Kidney epithelial cell (primary cell): Measurements from ENCODE around the gene GOLGB1. TPM values are rescaled to one million over a fixed set of nuclear protein-coding genes. Genes with fewer than 3 reads are reported as not detected.
"Not testable (repeated sequence)": the region's sequence is repeated elsewhere in the genome, so short reads cannot be mapped to it uniquely, and the experiment has no call there.

ENCODE experiments used
- DNase-seq: peaks from one replicate; pipeline ENCODE4 v3.0.0-alpha.2; 2010; ENCODE audit warnings: low read depth
- H3K27me3 ChIP-seq: 2 replicates; pipeline ENCODE4 v1.6.0; 2011; ENCODE audit warnings: low read length; ENCODE audit not compliant: control insufficient read depth, insufficient read depth
- H3K36me3 ChIP-seq: 2 replicates; pipeline ENCODE4 v1.5.1; 2011; ENCODE audit warnings: low read length; ENCODE audit not compliant: control insufficient read depth, insufficient read depth
- H3K4me3 ChIP-seq: 2 replicates; pipeline ENCODE4 v1.5.1; 2011; ENCODE audit warnings: low read depth, mild to moderate bottlenecking, control low read depth, low read length
- CTCF ChIP-seq: IDR thresholded peaks from 2 replicates; pipeline ENCODE4 v1.5.1; 2011; ENCODE audit warnings: mild to moderate bottlenecking, moderate library complexity, low read length, control low read depth, inconsistent platforms; ENCODE audit not compliant: insufficient read depth, poor library complexity, severe bottlenecking
- total RNA-seq: library from RNA; depleted of rRNA; stranded (reverse); fragments of >200 nt; gene quantifications from 2 replicates; pipeline ENCODE4 v1.2.3, GENCODE V29; 2015

GOLGB1 gene
- total RNA-seq, 1 donor from 2014 or later, result 34.4 TPM

DNA sequence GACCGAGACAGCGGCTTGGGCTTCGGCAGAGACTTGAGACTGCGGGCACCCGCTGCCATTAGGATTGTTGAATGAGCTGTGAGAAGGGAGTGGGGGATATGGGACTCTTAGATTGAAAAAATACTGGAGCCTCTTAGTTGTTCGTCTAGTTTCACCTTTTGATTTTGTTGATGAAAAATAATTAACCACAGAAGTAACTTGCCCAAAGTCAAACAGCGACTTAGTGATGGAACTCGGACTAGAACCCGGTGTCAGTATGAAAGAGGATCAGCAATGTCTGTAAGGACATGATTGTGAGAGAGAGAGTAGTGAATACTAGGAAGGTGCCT, 510 bp upstream of the GOLGB1 start:
- Histone ChIP-seq H3K27me3 (no peaks in the 10 kb centered on the region), H3K36me3 (no peaks in the 10 kb centered on the region), H3K4me3 (peak overlapping the region; percentile 90)
- TF ChIP-seq CTCF, result no peak
- no peak for DNase-seq

DNA sequence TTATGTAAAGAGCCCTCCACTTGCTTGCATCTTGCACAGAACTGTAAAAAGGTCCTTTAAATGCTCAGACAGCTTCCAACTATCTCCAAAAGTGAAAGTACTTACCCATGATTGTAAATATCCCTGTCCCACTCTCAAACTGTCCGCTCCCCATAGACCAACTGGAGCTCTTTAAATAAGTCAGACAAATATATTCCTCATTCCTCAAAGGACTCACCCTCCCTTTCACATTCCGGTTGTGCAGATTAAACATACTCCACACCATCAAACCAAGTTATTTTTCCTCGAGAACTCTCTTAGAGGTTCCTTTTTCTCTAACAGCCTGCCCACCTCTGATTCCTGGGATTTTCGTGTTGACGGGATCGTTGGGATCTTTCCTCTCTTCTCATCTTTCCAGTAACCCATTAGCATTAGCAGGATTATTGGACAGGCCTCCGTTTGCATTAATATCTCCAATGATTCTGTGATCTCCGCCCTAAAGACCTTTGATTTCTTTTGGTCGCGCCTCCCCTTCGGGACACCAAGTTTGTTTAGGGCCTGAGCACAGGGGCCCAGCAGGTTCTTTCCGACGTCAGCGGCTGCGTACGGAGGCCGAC, 763 bp downstream of the GOLGB1 start:
- Histone ChIP-seq H3K36me3 (no peaks in the 10 kb centered on the region), H3K27me3 (no peaks in the 10 kb centered on the region), H3K4me3 (peak overlapping the region; percentile 90)
- DNase-seq, result no peak
- no peak for TF ChIP-seq CTCF

- Histone ChIP-seq H3K4me3 (peak overlapping the region; percentile 90), H3K27me3 (no peaks in the 10 kb centered on the region), H3K36me3 (no peaks in the 10 kb centered on the region)
- DNase-seq, result no peak
- TF ChIP-seq CTCF, result no peak
Observed at GRCh38 chr3:121747976-121748375, 1.6 kb downstream of the GOLGB1 start.

DNA sequence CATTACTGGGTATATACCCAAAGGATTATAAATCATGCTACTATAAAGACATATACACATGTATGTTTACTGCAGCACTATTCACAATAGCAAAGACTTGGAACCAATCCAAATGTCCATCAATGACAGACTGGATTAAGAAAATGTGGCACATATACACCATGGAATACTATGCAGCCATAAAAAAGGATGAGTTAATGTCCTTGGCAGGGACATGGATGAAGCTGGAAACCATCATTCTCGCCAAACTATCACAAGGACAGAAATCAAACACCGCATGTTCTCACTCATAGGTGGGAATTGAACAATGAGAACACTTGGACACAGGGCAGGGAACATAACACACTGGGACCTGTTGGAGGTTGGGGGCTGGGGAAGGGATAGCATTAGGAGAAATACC, 6.4 kb downstream of the GOLGB1 start:
- H3K36me3 ChIP-seq, H3K4me3 ChIP-seq, DNase-seq, H3K27me3 ChIP-seq: not testable (repeated sequence)

DNA sequence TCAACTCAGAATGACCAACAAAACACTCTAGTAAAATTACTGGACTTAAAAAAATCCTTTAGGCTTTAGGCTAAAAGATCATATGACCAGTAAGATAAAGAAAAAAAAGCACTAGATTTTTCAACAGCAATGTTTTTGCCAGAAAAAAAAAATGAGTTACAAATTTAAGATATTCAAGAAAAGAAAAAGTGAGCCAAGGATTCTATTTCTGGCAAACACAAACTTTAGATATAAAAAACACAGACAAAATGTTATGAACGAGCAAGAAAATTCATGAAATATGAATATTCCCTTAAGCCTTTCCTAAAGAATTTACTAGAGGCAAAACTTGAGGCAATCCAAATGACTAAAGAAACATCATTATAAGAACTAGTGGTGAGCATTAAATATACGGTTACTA, 8.6 kb downstream of the GOLGB1 start:
- no peaks in the 10 kb centered on the region for H3K27me3 ChIP-seq
- TF ChIP-seq CTCF, result no peak
- no peak for DNase-seq
- no peaks in the 10 kb centered on the region for H3K36me3 ChIP-seq
- H3K4me3 ChIP-seq, result no peak overlapping the region

GRCh38 chr3:121739902-121740301, 9.6 kb downstream of the GOLGB1 start:
- H3K4me3 ChIP-seq, result no peak overlapping the region
- DNase-seq, result no peak
- TF ChIP-seq CTCF, result no peak
- H3K27me3 ChIP-seq, result no peaks in the 10 kb centered on the region
- no peaks in the 10 kb centered on the region for H3K36me3 ChIP-seq
